Measurements from ENCODE around the gene LGALS14. TPM values are rescaled to one million over a fixed set of nuclear protein-coding genes. Genes with fewer than 3 reads are reported as not detected.

LGALS14 gene
- total RNA-seq, 1 experiment from 2014 or later: not detected

- CTCF ChIA-PET: no interaction called here
- H3K9me3 Mint-ChIP-seq: peaks cover 4% of the 10 kb centered on the region; the same call in 1 of the 2 replicates
- no peak overlapping the region for H3K4me3 Mint-ChIP-seq
- H3K27me3 Mint-ChIP-seq (ENCODE audit: low read depth): peaks cover 35% of the 10 kb centered on the region
- H3K36me3 Mint-ChIP-seq: no peaks in the 10 kb centered on the region
- ATAC-seq (no peak), DNase-seq (ENCODE audit: low spot score) (no peak)
- no peak for TF ChIP-seq CTCF (IDR thresholded peaks at IDR 0.05)
- TF ChIP-seq ZMAT4 (CRISPR knock-in tag; IDR thresholded peaks at IDR 0.05): no peak
- TF ChIP-seq FOXJ3 (CRISPR knock-in tag; IDR thresholded peaks at IDR 0.05; ENCODE audit: borderline replicate concordance): no peak
- no peak for TF ChIP-seq E2F5 (CRISPR knock-in tag; IDR thresholded peaks at IDR 0.05)
- POLR2A ChIA-PET: no interaction called here
- no peak overlapping the region for H3K27ac Mint-ChIP-seq
- no peaks in the 10 kb centered on the region; the same call in 1 of the 2 replicates for H3K4me1 Mint-ChIP-seq
These were observed 31.4 kb downstream of the LGALS14 start for GRCh38 chr19:39735688-39736087.

GRCh38 chr19:39736088-39736487, 31.8 kb downstream of the LGALS14 start:
- H3K4me3 Mint-ChIP-seq: no peak overlapping the region
- ATAC-seq: no peak
- no peaks in the 10 kb centered on the region; the same call in 1 of the 2 replicates for H3K4me1 Mint-ChIP-seq
- TF ChIP-seq MLX (CRISPR knock-in tag; IDR thresholded peaks at IDR 0.05) (no peak), EMX1 (CRISPR knock-in tag; IDR thresholded peaks at IDR 0.05) (no peak), GTF2I (CRISPR knock-in tag; conservative IDR thresholded peaks at IDR 0.05) (no peak), ZNF121 (CRISPR knock-in tag; IDR thresholded peaks at IDR 0.05) (no peak), TCF7 (CRISPR knock-in tag; IDR thresholded peaks at IDR 0.05; ENCODE audit: low read depth) (no peak), PRDM15 (CRISPR knock-in tag; IDR thresholded peaks at IDR 0.05) (no peak), ZNF263 (CRISPR knock-in tag; IDR thresholded peaks at IDR 0.05; ENCODE audit: low read depth) (no peak), FOXP1 (CRISPR knock-in tag; IDR thresholded peaks at IDR 0.05; ENCODE audit: borderline replicate concordance) (no peak), NR1H2 (CRISPR knock-in tag; IDR thresholded peaks at IDR 0.05) (no peak)
- CTCF ChIA-PET: no interaction called here
- H3K27me3 Mint-ChIP-seq (ENCODE audit: low read depth): peaks cover 33% of the 10 kb centered on the region
- H3K9me3 Mint-ChIP-seq: peaks cover 4% of the 10 kb centered on the region; the same call in 1 of the 2 replicates
- DNase-seq (ENCODE audit: low spot score): no peak
- H3K36me3 Mint-ChIP-seq: no peaks in the 10 kb centered on the region
- no peak overlapping the region for H3K27ac Mint-ChIP-seq
- POLR2A ChIA-PET: interaction anchor here (0.6 kb wide), 1 partner anchor 195 kb away, joined by 11 read pairs; no protein-coding TSS in a partner anchor

- ATAC-seq (no peak), DNase-seq (ENCODE audit: low spot score) (no peak)
- Mint-ChIP-seq H3K9me3 (peaks cover 4% of the 10 kb centered on the region; the same call in 1 of the 2 replicates), H3K27me3 (ENCODE audit: low read depth) (peaks cover 30% of the 10 kb centered on the region), H3K27ac (no peak overlapping the region), H3K4me1 (no peaks in the 10 kb centered on the region; the same call in 1 of the 2 replicates), H3K36me3 (no peaks in the 10 kb centered on the region), H3K4me3 (no peak overlapping the region)
- ChIA-PET CTCF (no interaction called here), POLR2A (no interaction called here)
- TF ChIP-seq HMGA2 (CRISPR knock-in tag; IDR thresholded peaks at IDR 0.05) (no peak), PRRX2 (CRISPR knock-in tag; IDR thresholded peaks at IDR 0.05) (no peak), USF1 (CRISPR knock-in tag; IDR thresholded peaks at IDR 0.05) (no peak), FOXK1 (CRISPR knock-in tag; IDR thresholded peaks at IDR 0.05) (no peak), MYBL2 (CRISPR knock-in tag; IDR thresholded peaks at IDR 0.05) (no peak), ZNF121 (CRISPR knock-in tag; IDR thresholded peaks at IDR 0.05) (no peak), FOXP4 (CRISPR knock-in tag; IDR thresholded peaks at IDR 0.05) (no peak)
These were observed 33.1 kb downstream of the LGALS14 start for GRCh38 chr19:39737351-39737750.
